HCT116 (cell line): Measurements from ENCODE around the gene CNTNAP3B. TPM values are rescaled to one million over a fixed set of nuclear protein-coding genes. Genes with fewer than 3 reads are reported as not detected.

Experiments used
- total RNA-seq: library from RNA; stranded (reverse); gene quantifications from one replicate; pipeline ENCODE4 v1.2.1, GENCODE V29; 2021; ENCODE audit not compliant: unreplicated experiment

Gene CNTNAP3B
- total RNA-seq, 1 experiment from 2014 or later: 24.3 TPM

Other genes with a start within 250 kb of the CNTNAP3B start
- gene SPATA31A6, start 54.2 kb upstream of the CNTNAP3B start, total RNA-seq: not detected